ENCODE data around the gene SRSF10.

SRSF10 gene

GRCh38 chr1:23979881-23980727, at the start of gene SRSF10:
Gene SRSF10 (minus strand): TSS chr1:23980327. CDS start chr1:23980255, 72 bp downstream.
- CTCF ChIA-PET = interaction anchor here (1.3 to 1.8 kb wide), 5 partner anchors 10 to 48 kb away, joined by 3 to 12 read pairs (median 4); no protein-coding TSS in a partner anchor
- TF ChIP-seq CTCF (IDR thresholded peaks at IDR 0.05; ENCODE audit: insufficient read depth, low read length, missing control alignments) = peak; percentile 41
- DNase-seq (ENCODE audit: low read depth, low spot score) = peak; percentile 88
- POLR2A ChIA-PET = interaction anchor here (0.7 to 1.0 kb wide), 10 partner anchors 17 to 180 kb away, joined by 3 to 5 read pairs (median 3); partner anchors contain the start of genes GALE and PNRC2
- H3K4me3 ChIP-seq (ENCODE audit: low read depth, low read length) = peak within 1 kb of the TSS; percentile 99

- peak; percentile 54 for TF ChIP-seq CTCF (IDR thresholded peaks at IDR 0.05; ENCODE audit: insufficient read depth, low read length, missing control alignments)
- DNase-seq (ENCODE audit: low read depth, low spot score) = no peak
- CTCF ChIA-PET = interaction anchor here (0.8 to 3.3 kb wide), 23 partner anchors 9 to 256 kb away, joined by 3 to 23 read pairs (median 5); partner anchors contain the start of genes PNRC2 and SRSF10
- POLR2A ChIA-PET = interaction anchor here (1.0 to 1.1 kb wide), 2 partner anchors 18 to 48 kb away, joined by 3 to 4 read pairs; partner anchors contain the start of gene SRSF10
- H3K4me3 ChIP-seq (ENCODE audit: low read depth, low read length) = no peak overlapping the region
Measured at GRCh38 chr1:24027838-24028468, 47.8 kb upstream of the SRSF10 start.

GRCh38 chr1:24022581-24023361, 42.6 kb upstream of the SRSF10 start:
- peak; percentile 65 for DNase-seq (ENCODE audit: low read depth, low spot score)
- no peak overlapping the region; the same call in 1 of the 2 replicates for H3K4me3 ChIP-seq (ENCODE audit: low read depth, low read length)
- ChIA-PET POLR2A (interaction anchor here (0.7 to 1.2 kb wide), 4 partner anchors 11 to 232 kb away, joined by 3 to 4 read pairs (median 3); partner anchors contain the start of gene LYPLA2), CTCF (interaction anchor here (1.0 to 1.4 kb wide), 2 partner anchors 14 to 48 kb away, joined by 4 to 5 read pairs; no protein-coding TSS in a partner anchor)
- TF ChIP-seq CTCF (IDR thresholded peaks at IDR 0.05; ENCODE audit: insufficient read depth, low read length, missing control alignments) = no peak

GRCh38 chr1:24021403-24022266, 41.5 kb upstream of the SRSF10 start:
- DNase-seq (ENCODE audit: low read depth, low spot score) = no peak
- ChIA-PET CTCF (interaction anchor here (1.0 to 3.0 kb wide), 6 partner anchors 8 to 210 kb away, joined by 4 to 12 read pairs (median 4); partner anchors contain the start of gene SRSF10), POLR2A (interaction anchor here (1.1 to 1.2 kb wide), 2 partner anchors 24 to 231 kb away, joined by 3 to 4 read pairs; partner anchors contain the start of gene LYPLA2)
- H3K4me3 ChIP-seq (ENCODE audit: low read depth, low read length) = no peak overlapping the region
- TF ChIP-seq CTCF (IDR thresholded peaks at IDR 0.05; ENCODE audit: insufficient read depth, low read length, missing control alignments) = no peak

GRCh38 chr1:24020470-24020869, 40.3 kb upstream of the SRSF10 start:
- ChIA-PET CTCF (interaction anchor here (1.3 to 3.0 kb wide), 3 partner anchors 9 to 209 kb away, joined by 4 to 12 read pairs (median 6); partner anchors contain the start of gene SRSF10), POLR2A (interaction anchor here (0.8 kb wide), 1 partner anchor 220 kb away, joined by 3 read pairs; the partner anchor contains the start of gene GALE)
- TF ChIP-seq CTCF (IDR thresholded peaks at IDR 0.05; ENCODE audit: insufficient read depth, low read length, missing control alignments) = no peak
- H3K4me3 ChIP-seq (ENCODE audit: low read depth, low read length) = no peak overlapping the region
- no peak for DNase-seq (ENCODE audit: low read depth, low spot score)

All from AG04449 (cell line).